Hematopoietic multipotent progenitor cell treated with erythropoietin and hydrocortisone succinate and interleukin-3 and kit ligand, for 8 days (in vitro differentiated cells): Measurements from ENCODE around the gene RBMS3.
"Not testable (repeated sequence)": the region's sequence is repeated elsewhere in the genome, so short reads cannot be mapped to it uniquely, and the experiment has no call there.

Experiments
- DNase-seq: peaks from one replicate; pipeline ENCODE4 v3.0.0-alpha.2; 2015

The RBMS3 gene

DNA sequence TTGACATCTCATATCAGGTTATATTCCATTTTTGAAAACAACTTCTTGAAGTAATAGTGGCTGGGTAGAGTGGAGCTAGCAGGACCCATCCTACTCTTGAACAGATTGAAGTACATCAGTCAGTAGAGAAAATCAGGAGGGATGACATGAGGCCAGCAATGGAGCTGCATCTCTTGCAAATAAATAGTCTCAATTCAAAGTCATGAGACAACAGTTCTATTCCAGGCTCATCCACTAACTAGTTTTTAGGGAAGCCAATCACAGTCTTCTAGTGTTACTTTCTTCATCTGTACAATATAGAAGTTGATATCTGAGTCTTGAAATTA lies 477.2 kb downstream of the RBMS3 start:
- no peak for DNase-seq

DNA sequence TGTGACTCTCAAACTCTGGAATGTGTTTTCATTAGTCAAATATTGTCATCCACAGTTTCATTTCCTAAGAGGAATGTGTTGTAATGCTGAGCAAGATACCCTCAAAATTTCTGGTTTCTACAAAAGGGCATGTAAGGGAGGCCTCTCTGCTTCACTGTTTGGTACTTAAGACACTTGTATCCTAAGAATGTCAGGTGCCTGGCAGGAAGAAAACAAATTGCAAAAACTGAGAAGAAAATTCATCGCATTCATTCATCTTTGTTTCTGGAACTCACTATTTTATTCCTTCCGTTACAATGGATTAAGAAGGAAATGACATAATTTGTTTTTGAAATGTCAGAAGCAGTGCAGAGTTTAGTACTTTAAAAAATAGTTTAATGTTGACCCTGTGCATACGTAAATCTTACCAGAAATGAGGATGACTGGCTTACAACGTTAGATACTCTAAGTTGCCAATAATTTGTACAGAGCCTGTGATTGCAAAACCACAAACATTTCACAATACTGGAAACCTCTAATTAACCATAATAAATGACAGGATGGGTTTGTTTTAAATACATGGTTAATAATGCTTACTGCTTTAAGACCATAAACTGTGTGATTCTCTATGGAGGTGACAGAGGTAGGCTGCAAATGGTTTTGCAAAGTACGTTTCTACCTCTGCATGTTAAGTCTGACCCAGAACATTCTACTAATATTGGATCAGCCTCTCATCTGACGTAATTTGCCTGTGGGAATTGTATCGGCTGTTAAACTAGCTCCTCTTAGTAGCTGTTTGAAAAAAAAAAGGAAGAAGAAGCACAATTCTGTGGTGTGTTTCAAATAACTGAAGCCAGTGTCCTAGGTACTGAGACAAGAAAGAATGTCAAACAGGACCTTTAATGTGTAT lies 477.8 kb downstream of the RBMS3 start:
- DNase-seq: no peak

DNA sequence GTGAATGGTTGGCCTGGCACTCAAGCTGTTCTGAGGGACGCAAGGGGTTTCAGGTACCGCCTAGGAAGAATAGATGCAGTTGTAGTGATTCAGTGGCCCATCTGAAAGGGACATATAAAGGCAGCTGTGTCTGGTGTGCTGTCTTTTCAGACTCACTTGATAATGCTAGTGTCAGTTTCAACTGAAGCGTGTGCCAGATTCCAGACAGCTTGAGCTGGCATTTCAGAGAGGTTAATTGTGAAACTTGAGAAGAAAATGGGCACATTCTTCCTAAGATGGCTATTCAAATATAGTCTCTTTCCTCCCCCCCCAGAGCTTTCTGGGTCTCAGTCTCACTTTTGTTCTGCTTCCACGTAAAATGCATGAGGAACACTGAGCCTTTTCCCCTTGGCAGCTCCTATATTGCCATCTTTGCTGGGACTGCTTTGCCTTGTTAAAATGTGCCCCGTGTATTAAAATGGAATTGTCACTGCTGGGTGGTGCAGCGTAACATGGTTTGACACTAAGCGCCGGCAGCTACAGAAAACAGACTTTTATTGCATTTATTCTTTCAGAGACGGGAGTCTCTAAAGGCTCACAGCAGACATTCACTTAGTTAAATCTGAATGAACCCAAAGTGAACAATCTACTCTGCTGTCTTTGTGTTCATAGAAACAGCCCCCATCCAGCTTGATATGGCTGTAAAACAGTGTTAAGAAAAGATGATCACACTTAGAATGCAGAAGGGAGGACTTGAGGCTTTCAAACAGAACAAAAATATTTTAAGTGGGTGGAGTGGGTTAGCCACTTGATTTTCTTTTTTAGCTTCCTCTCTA lies 478.7 kb downstream of the RBMS3 start:
- DNase-seq: no peak

DNA sequence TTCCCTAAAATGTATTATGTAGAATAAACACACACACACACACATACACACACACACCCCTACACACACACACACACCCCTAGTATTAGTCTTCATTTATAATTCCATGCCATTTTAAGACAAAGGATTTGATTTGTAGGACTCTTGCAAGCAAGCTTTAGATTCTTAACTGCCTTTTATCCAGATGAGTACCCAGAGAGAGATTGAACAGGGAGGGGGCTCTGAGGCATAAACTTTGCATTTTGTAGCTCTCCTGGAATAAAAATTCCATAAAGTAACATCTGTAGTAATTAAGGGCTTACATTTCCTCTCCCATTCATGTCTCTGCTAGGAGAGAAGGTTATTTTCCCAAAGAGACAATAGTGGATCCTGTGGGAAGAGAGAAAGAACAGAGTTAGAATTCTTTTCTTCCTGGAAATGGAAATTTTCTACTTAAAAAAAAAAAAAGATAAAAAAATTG lies 479.4 kb downstream of the RBMS3 start:
- no peak for DNase-seq

DNA sequence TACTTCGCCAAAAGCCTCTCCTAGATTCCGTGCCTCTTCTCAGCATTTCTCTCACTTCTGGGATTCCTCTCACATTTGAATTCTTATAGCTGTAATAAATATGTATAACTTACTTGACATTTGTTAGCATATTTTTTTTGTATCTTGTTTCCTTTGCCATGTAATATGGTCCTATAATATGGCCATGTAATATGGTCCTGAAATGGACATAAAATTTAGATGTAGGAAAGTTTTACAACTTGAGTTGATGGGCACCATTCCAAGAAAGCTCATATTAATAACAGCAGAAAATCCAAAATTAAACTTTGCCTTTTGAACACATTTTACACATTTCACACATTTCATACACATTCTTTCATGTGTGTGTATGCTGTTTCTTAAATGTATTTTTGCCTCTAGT lies 480.6 kb downstream of the RBMS3 start:
- no peak for DNase-seq

DNA sequence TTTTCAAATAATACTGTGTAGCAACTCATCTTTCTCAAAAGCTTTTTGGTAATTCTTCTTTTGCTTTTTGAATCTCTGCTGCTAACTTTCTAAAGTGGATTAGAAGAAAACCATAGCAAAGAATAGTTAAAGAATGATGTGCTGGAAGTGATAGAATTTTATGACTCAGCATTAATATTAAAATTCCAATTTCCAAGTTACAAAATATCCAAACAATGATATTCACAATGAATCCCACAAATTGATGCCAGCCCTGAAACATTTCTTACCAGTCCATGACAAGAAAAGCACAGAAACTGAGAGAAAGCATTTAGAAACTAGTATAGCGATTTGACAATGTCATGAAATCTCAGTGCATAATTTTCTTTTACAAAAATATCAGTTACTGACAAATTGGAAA lies 482.2 kb downstream of the RBMS3 start:
- no peak for DNase-seq

DNA sequence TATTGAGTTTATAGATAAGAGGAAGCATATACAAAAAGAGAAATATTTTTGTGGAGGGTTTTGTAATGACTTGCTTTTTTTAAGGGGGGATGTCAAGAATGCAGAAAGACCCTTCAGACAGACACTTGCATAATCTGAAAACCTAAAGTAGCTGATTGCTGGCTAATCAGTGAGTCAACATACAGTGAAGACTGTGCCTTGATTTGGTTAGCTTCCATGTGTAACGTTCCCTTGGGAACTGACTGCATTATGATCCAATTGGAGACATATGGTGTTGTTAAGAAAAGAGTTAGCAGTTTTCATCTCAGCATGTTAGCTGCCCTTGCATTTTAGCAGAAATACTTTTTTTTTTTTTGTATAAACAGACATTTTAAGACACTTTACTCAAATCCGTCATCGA lies 483.2 kb downstream of the RBMS3 start:
- no peak for DNase-seq

DNA sequence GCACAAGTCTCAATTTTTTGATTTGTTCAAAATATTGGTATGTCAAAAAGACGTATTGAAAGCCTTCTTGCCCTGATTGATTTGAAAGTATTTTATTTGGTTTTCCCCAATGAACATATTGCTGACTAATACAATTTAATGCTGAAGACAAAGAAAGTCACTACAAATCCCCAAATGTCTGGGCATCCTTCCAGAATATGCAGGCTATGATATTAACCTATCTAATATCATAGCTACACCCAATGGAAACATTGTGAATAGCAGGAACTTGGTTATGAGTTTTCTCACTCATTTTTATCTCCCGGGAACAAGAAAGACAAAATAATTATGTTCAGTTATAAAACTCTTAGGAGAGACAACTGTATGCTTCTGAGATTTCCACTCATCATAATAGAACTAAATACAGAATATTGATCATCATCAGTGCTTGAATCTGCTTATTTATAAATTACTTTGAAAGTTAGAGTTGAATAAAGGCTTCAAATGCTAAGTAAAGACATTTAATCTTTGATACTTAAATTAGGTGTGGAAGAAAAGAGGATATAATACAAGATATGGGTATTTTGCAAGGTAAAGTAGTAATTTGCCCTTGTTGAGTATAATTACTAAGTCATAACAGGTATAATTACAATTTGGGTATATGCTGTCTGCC lies 483.9 kb downstream of the RBMS3 start:
- DNase-seq: peak; percentile 68

DNA sequence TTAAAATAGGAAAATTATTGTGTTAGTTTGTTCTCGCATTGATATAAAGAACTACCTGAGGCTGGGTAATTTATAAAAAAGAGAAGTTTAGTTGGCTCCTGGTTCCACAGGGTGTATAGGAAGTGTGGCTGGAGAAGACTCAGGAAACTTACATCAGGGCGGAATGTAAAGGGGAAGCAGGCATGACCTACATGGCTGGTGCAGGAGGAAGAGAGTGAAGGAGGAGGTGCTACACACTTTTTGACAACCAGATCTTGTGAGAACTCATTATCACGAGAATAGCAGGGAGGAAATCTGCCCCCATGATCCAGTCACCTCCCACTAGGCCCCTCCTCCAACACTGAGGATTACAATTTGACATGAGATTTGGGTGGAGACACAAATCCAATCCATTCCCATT lies 490.7 kb downstream of the RBMS3 start:
- no peak for DNase-seq

DNA sequence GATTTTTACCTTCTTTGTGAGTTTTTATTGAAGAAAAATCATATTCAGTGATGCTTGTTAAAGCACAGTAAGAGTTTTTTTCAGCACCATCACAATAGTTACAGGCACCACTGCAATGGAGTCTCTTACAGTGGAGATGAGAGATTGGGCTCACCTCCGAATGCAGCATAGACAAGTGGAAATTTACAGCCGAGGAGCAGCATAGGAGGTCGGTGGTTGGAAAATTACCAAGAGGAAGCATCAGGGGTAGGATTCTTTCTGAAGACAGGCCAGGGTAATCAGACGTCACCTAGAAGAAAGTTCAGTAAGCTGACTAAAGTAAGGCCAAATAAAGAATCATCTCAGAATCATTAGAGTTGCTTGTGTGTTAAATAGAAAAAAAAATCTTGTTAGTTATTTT lies 491.6 kb downstream of the RBMS3 start:
- DNase-seq: no peak

DNA sequence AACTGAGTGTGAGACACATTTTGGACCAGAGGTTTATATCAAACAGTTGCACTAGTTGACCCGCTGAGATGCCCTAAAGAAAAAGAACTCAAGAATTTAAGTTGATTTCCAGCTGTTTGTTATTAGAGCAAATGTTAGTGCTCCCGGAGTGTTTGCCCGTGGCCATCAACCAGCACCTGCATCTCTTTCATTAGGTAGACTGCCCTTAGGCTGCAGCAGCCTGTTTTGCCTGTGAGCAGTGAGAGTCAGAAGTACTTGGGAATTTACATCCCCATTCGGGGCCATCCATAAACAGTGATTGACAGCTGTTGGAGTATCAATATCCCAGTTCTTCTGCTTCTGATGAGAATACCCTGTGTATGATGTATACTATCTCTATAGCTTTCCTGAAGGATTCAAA lies 492.6 kb downstream of the RBMS3 start:
- no peak for DNase-seq

DNA sequence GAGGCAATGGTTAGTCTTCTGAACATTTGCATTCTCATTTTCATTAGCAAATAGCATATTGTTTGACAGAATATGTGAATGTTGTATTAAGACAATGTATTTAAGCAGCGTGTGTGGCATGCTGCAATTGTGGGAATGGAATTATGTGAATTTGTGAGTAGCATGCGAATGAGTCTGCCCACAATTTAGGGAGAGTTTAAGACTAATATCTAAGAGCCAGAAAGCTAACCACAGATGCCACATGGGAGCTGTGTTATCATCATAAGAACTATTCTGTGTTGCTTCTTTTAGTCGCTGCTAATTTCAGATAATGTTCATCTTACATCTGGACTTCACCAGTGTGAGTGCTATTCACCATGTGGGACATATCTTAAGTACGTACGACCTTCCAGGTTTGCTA lies 494.5 kb downstream of the RBMS3 start:
- peak; percentile 87 for DNase-seq

DNA sequence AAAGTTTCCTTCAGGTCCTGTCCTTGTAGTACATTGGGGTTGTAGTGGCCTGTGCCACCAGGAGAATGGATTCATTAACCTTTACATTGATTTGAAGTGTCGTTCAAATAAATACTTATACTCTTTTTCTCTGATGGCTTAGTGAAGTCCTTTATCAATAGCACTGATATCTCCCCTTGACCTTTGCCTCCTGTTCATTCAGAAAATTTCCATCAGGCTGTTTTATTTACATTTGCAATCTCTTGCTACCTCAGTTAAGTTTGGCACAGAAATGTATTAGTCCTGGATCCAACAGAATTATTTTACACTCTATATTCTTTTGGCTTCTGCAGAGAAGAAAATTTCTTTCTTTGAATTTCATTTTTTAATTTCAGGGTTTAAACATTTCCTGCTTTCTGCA lies 497.0 kb downstream of the RBMS3 start:
- no peak for DNase-seq

DNA sequence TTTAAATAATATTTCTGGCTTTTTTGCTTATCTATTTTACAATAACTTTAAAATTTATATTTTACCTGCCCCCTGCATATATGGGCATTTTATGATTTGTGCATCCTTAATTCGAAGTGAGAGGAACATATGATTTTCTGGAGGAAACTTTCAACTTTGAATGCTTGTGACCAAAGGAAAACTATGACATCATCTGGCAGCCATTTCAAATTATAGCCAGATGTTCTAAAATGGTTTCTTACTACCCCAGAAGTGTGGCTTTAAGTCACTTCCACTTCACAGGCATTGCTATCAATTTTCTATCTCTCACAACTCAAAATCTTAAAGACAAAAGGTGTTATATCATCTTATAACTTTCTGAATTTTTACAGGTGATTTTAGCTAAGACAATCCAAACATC lies 508.8 kb downstream of the RBMS3 start:
- no peak for DNase-seq

DNA sequence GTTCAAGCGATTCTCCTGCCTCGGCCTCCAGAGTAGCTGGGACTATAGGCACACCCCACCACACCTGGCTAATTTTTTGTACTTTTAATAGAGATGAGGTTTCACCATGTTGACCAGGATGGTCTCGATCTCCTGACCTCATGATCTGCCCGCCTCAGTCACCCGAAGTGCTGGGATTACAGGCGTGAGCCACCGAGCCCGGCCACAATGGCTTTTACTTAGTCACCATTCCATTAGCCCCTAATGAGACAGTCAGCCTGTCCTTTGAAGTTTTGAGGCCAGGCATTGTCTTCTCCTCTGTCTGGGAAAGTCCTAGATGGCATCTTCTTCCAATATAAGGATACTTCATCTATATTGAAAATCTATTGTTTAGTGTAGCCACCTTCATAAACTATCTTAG lies 515.9 kb downstream of the RBMS3 start:
- no peak for DNase-seq

DNA sequence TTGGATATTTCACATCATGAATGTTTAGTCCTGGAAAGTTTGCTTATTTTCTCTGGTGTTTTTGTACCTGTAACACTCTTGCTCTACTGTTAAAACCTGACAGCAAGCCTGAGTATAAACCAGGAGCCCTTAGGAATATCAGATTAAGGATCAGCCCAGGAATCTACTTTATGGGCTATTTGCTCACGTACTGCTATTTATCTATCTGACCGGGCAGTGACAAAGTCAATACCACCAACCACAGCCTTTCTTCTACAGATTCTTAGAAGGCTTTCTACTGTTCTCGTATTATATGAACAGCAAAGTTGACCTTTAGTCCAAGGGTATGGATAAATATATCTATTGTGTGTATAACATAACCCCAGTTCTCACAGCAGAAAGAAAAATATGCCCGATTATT lies 521.2 kb downstream of the RBMS3 start:
- no peak for DNase-seq

DNA sequence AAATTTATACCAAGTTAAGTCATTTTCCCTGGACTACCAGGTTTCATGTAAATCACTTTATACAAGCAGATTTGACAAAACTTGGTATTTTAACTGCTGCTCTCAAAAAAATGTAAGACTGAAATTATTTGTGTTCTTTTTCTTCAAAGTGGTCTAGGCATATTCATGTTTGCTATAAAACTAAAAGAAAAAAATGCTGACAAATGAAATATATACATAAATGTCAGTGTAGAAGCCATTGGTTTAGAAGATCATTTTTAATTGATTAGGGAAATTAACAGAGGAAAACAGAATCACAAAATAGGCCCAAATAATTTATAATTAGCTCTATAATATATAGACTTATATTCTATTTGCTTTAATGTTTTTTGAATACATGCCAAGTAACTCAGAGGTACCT lies 523.2 kb downstream of the RBMS3 start:
- no peak for DNase-seq

DNA sequence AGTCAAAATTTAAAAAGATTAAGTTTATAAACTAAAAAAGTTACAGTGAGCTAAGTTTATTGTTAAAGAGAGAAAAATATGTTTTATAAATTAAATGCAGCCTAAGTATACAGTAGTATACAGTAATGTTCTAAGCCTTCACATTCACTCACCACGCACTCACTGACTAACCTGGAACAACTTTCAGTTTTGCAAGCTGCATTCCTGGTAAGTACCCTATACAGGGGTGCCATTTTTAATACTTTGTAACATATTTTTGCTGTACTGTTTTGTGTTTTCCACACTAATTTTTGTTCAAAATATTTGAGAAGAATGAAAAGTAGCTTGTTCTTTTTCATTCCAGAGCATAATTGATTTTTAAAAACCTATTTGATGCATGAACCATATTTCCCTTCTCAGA lies 524.9 kb downstream of the RBMS3 start:
- DNase-seq: no peak

DNA sequence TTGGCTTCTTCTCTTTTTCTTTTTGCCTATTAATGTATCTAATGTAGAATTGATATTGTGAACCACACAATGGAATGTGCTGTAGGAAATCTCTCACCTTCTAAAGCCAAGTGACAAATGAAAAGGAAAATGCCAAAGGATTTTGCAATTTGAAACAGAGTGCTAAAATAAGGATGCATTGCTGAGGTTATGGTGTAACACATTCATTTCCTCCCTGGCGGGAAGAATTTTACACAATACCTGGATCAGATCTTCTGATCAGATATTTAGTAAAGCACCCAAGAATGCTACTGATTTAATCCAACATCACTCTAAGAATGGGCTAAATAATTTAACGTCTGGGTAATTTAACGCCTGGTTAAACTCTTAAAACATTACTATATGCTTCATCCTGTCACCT lies 527.5 kb downstream of the RBMS3 start:
- DNase-seq: not testable (repeated sequence)

DNA sequence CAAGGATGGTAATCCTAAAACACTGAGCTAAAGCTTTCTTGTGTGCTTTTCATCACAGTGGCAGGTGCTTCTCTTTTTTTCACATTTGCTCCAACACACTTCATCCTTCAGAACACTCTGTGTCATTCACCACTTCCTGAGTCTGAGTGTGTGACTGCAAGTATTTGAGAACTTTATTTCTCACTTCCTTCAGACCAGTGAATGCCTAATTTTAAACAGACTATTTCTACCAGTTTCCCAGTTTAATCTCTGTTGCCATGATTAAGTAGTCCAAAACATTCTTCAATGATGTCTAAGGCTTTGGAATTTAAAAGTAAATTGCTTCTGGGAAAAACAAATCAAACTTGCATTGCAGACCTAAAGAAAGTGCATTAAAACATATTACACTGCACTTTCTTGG lies 541.2 kb downstream of the RBMS3 start:
- no peak for DNase-seq

DNA sequence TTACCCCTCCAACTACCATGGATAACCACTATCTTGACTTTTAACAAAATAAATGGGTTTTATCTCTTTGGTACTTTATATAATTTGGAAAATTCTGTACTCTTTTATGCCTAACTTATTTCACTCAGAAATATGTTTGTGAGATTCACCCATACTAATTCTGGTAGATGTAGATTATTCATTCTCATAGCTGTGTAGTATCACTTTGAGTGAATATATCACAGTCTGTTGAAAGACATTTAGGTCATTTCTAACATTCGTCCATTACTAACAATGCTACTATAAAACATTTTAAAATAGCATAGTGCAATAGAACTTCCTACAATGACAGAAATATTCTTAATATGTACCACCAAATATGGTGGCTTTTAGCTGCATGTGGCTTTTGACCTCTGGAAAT lies 542.4 kb downstream of the RBMS3 start:
- DNase-seq: no peak

DNA sequence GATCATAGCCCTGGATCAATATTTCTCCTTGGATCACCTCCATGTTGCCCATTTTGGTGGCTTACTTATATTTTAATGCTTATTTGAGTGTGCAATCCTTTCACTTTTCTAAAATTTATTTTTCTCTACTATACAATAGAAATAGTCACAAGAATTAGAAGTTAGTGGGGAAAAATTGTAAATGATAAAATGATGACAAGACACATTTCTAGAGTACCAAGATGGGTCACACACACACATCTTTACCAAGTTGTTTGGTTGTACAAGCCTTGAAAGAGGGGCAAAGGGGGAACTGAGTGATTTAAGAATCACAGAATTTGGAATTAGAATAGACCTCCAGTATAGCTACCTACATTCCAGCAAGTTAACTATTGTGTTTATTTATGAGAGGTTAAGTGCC lies 545.8 kb downstream of the RBMS3 start:
- no peak for DNase-seq

DNA sequence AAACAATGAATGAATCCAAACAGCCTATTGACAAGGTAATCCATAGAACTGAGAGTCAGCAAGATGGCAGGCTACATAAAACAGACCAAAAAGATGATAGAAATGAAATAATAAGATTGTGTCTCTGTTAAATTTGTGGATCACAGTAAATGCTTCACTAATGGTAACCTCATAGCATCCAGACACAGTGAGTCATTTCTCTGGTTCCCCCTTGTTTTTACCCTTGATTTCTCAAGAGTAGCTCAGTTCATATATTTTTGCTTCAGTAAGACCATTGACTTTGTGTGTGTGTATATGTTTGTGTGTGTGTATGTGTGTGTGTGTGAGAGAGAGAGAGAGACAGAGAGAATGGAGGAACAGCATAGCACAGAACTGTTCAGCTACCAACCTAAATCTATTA lies 546.9 kb downstream of the RBMS3 start:
- DNase-seq: no peak

DNA sequence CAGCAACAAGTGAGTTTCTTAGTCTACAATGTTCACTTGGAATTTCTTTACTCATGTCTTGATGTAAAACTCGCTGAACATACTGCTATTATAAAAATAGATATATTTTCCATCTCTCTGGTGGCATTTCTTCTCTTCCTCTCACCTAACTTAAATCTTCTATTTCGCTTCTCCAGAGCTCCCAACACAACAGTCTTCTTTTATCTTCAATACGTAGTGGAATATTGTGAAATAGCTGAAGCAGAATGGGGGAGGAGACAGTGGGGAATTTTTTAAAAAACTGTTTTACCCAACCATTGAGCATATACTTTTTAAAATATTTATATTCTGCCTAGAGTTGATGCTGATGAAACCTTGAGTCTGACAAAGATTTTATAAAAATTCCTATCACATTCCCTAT lies 548.5 kb downstream of the RBMS3 start:
- DNase-seq: no peak
